GM12872 (cell line): ENCODE results near the gene SPPL2C.

Experiments
- TF ChIP-seq, protein P1 (sequence below): IDR thresholded peaks from 3 replicates; pipeline ENCODE4 v1.5.1; 2011; ENCODE audit warnings: low read depth, mild to moderate bottlenecking, low read length, moderate library complexity; ENCODE audit not compliant: insufficient read depth

The SPPL2C gene

DNA sequence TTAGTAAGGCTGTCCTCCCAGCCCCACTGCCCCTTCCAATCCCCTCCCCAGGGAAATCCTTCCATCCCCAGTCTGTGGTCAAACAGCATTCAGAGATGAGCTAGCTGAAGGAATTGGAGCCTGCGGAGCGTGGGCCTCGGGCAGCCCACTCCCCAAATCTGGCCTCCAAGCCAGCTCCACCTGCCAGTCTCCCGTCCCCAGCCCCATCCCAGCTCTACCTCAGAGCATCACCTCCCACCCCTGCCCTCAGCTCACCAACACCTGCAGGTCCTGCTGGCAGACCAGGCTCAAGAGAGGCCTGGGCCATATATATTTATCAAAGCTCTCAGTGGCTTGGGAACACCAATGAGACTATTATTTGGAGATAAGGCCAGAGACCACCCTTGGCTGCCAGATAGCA is 5.2 kb upstream of the SPPL2C start:
- TF ChIP-seq, protein P1, sequence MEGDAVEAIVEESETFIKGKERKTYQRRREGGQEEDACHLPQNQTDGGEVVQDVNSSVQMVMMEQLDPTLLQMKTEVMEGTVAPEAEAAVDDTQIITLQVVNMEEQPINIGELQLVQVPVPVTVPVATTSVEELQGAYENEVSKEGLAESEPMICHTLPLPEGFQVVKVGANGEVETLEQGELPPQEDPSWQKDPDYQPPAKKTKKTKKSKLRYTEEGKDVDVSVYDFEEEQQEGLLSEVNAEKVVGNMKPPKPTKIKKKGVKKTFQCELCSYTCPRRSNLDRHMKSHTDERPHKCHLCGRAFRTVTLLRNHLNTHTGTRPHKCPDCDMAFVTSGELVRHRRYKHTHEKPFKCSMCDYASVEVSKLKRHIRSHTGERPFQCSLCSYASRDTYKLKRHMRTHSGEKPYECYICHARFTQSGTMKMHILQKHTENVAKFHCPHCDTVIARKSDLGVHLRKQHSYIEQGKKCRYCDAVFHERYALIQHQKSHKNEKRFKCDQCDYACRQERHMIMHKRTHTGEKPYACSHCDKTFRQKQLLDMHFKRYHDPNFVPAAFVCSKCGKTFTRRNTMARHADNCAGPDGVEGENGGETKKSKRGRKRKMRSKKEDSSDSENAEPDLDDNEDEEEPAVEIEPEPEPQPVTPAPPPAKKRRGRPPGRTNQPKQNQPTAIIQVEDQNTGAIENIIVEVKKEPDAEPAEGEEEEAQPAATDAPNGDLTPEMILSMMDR: no peak

DNA sequence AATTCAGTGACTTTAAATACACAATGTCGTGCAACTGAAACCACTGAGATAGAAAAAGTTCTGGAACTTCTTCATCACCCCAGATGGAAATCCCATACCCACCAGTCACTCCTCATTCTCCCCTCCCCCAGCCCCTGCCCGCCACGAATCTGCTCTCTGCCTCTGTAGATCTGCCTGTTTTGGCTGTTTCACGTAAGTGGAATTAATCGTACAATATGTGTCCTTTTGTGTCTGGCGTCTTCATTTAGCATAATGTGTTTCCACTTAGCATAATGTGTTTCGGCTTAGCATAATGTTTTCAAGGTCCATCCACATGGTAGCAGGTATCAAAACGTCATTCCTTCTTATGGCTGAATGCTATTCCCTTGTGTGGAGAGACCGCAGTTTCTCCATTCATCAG is 3.5 kb upstream of the SPPL2C start:
- TF ChIP-seq, protein P1: no peak

DNA sequence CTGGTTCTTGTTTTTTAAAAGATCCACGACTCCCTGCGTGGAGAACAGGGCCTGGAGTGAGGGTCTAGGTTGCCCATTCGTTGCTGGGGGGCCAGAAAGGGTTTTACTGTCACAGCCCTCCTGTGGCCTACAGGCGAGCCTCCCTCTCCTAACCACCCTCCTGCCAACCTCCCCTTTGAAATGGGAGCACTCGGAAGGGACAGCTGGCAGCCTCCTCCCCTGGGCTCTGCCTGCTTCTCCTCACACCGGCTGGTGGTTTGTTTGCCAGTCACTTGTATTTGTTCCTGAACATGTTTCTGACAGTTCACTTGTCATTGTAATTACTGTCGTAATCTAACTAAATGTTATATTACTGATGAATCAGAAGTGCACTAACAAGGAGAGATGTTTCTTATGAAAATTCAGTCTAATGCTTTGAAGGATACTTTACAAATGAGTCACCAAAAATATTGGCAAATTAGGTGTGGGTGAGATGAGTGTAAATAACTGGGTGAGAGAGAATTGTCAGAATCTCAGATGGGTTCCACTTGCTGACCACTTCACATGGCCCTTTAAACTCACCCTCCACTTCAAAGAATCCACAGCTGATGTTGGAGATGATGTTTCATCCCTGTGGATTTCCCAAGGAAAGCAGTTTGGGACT is 2.7 kb upstream of the SPPL2C start:
- TF ChIP-seq, protein P1: no peak

DNA sequence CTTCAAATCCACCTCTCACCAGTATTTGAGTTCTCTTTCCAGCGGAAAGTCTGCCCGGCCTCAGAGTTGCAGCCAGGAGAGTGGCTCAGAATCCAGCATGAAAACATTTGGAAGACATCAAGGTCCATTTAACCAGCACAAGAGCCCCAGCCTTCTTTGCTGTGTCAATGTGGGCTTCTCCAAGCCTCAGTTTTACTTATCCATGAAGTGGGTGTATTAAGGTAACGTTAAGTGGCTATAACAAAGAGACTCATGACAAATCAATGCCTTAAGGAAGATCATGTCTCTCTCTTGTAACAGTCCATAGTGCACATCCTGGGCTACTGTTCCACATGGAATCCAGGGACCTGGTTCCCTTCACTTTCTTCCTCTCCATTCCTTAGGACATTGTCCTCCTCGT is 959 bp upstream of the SPPL2C start:
- TF ChIP-seq, protein P1: no peak

DNA sequence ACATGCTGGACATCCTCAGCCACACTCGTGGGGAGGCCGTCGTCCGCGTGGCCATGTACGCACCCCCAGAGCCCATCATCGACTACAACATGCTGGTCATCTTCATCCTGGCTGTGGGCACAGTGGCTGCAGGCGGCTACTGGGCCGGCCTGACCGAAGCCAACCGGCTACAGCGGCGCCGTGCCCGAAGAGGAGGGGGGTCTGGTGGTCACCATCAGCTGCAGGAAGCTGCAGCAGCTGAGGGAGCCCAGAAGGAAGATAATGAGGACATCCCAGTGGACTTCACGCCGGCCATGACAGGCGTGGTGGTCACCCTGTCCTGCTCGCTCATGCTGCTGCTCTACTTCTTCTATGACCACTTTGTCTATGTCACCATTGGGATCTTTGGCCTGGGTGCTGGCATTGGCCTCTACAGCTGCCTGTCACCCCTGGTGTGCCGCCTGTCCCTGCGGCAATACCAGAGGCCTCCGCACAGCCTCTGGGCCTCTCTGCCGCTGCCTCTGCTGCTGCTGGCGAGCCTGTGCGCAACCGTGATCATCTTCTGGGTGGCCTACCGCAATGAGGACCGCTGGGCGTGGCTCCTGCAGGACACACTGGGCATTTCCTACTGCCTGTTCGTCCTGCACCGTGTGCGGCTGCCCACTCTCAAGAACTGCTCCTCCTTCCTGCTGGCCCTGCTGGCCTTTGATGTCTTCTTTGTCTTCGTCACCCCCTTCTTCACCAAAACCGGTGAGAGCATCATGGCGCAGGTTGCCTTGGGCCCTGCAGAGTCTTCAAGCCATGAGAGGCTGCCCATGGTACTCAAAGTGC is 900 bp downstream of the SPPL2C start:
- TF ChIP-seq, protein P1: no peak

DNA sequence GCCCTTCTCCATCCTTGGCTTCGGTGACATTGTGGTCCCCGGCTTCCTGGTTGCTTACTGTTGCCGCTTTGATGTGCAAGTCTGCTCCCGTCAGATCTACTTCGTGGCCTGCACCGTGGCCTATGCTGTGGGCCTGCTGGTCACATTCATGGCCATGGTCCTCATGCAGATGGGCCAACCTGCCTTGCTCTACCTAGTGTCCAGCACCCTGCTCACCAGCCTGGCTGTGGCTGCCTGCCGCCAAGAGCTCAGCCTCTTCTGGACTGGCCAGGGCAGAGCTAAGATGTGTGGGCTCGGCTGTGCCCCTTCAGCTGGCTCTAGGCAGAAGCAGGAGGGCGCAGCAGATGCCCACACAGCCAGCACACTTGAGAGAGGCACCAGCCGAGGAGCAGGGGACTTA is 1.5 kb downstream of the SPPL2C start:
- TF ChIP-seq, protein P1: no peak

DNA sequence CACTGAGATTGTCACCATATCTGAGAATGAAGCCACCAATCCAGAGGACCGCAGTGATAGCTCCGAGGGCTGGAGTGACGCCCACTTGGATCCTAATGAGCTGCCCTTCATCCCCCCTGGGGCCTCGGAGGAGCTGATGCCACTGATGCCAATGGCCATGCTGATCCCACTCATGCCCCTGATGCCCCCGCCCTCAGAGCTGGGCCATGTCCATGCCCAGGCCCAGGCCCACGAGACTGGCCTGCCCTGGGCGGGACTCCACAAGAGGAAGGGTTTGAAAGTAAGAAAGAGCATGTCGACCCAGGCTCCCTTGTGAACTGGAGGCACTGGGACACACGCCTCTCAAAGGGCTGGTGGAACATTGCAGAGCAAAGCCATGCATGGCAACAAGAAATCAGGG is 2.0 kb downstream of the SPPL2C start:
- TF ChIP-seq, protein P1: no peak
